COR-L47 (cell line): ENCODE measurements around the gene HNRNPH2.

Experiments
- DNase-seq: peaks from one replicate; lab custom pipeline; 2025; lab: John Stamatoyannopoulos, UW

HNRNPH2 gene

GRCh38 chrX:101462892-101463291 is 54.9 kb downstream of the HNRNPH2 start:
- peak; percentile 37 for DNase-seq
